GM19328 (cell line): ENCODE measurements around the gene LRRTM4.
"Not testable (repeated sequence)": the region's sequence is repeated elsewhere in the genome, so short reads cannot be mapped to it uniquely, and the experiment has no call there.

Experiments used
- ATAC-seq: cut with Tn5 transposase; IDR thresholded peaks from one replicate; pipeline ENCODE4 v1.9.1; 2021; ENCODE audit warnings: mild to moderate bottlenecking, moderate library complexity; ENCODE audit not compliant: unreplicated experiment

Gene LRRTM4

GRCh38 chr2:77088424-77088823 is 433.8 kb downstream of the LRRTM4 start:
- not testable (repeated sequence) for ATAC-seq

- ATAC-seq = no peak
These were observed 434.2 kb downstream of the LRRTM4 start for GRCh38 chr2:77087987-77088414.

GRCh38 chr2:77086478-77086877 is 435.7 kb downstream of the LRRTM4 start:
- ATAC-seq = no peak

GRCh38 chr2:77086051-77086450 is 436.1 kb downstream of the LRRTM4 start:
- no peak for ATAC-seq

GRCh38 chr2:77085561-77085960 is 436.6 kb downstream of the LRRTM4 start:
- no peak for ATAC-seq

- ATAC-seq = no peak
These were observed 440.6 kb downstream of the LRRTM4 start for GRCh38 chr2:77081597-77081996.

- ATAC-seq = no peak
These were observed 457.9 kb downstream of the LRRTM4 start for GRCh38 chr2:77064324-77064723.

GRCh38 chr2:77054938-77055337 is 467.2 kb downstream of the LRRTM4 start:
- no peak for ATAC-seq

- ATAC-seq = no peak
These were observed 475.8 kb downstream of the LRRTM4 start for GRCh38 chr2:77046339-77046738.

GRCh38 chr2:77045456-77045855 is 476.7 kb downstream of the LRRTM4 start:
- not testable (repeated sequence) for ATAC-seq

- no peak for ATAC-seq
These were observed 487.7 kb downstream of the LRRTM4 start for GRCh38 chr2:77034445-77034844.

GRCh38 chr2:77029237-77029636 is 492.9 kb downstream of the LRRTM4 start:
- not testable (repeated sequence) for ATAC-seq

GRCh38 chr2:77028032-77028600 is 494.1 kb downstream of the LRRTM4 start:
- no peak for ATAC-seq

GRCh38 chr2:77025714-77026113 is 496.5 kb downstream of the LRRTM4 start:
- no peak for ATAC-seq

- ATAC-seq = no peak
These were observed 501.0 kb downstream of the LRRTM4 start for GRCh38 chr2:77021161-77021560.

GRCh38 chr2:77018219-77018618 is 504.0 kb downstream of the LRRTM4 start:
- no peak for ATAC-seq

- ATAC-seq = no peak
These were observed 504.8 kb downstream of the LRRTM4 start for GRCh38 chr2:77017355-77017745.

- ATAC-seq = no peak
These were observed 505.5 kb downstream of the LRRTM4 start for GRCh38 chr2:77016443-77017354.

- no peak for ATAC-seq
These were observed 508.2 kb downstream of the LRRTM4 start for GRCh38 chr2:77013953-77014352.

GRCh38 chr2:77013457-77013856 is 508.7 kb downstream of the LRRTM4 start:
- ATAC-seq = no peak

GRCh38 chr2:77009307-77009706 is 512.9 kb downstream of the LRRTM4 start:
- no peak for ATAC-seq

- no peak for ATAC-seq
These were observed 513.3 kb downstream of the LRRTM4 start for GRCh38 chr2:77008853-77009252.
